HepG2 (cell line): ENCODE data around the gene SH2D7. TPM values are rescaled to one million over a fixed set of nuclear protein-coding genes. Genes with fewer than 3 reads are reported as not detected.

Experiments
- ATF7 ChIP-seq, 2 experiments: fragments of 450-650 bp in 1 of 2; sonication (generic) in 1 of 2; formaldehyde crosslinking in 1 of 2; IDR thresholded peaks; 2 replicates each; pipeline versions ENCODE4 v1.4.0 to v1.6.1; 2016 to 2020; ENCODE audit warnings: antibody characterized with exemption in 1 of 2, mild to moderate bottlenecking in 1 of 2, missing genetic modification reagents in 1 of 2
- DNMT3B ChIP-seq: conservative IDR thresholded peaks from 2 replicates; pipeline ENCODE4 v1.6.1; 2016; ENCODE audit warnings: missing biosample characterization, control low read depth
- ETV6 ChIP-seq: sonication (generic); formaldehyde crosslinking; conservative IDR thresholded peaks from 2 replicates; pipeline ENCODE4 v1.4.0; 2020; ENCODE audit warnings: missing genetic modification reagents
- FOXJ3 ChIP-seq: sonication (generic); formaldehyde crosslinking; IDR thresholded peaks from 2 replicates; pipeline ENCODE4 v1.4.0; 2020; ENCODE audit warnings: missing genetic modification reagents, mild to moderate bottlenecking, borderline replicate concordance
- HMG20B ChIP-seq: conservative IDR thresholded peaks from 2 replicates; pipeline ENCODE4 v1.6.1; 2016; ENCODE audit warnings: missing genetic modification reagents, missing compliant biosample characterization
- HNRNPLL ChIP-seq: fragments of 200-400 bp; formaldehyde crosslinking; IDR thresholded peaks from 2 replicates; pipeline ENCODE4 v1.6.1; 2017; ENCODE audit warnings: mild to moderate bottlenecking, low read depth, low read length; ENCODE audit not compliant: poor library complexity, severe bottlenecking
- JUND ChIP-seq: sonication (generic); formaldehyde crosslinking; IDR thresholded peaks from 2 replicates; pipeline ENCODE4 v1.8.0; 2022; ENCODE audit warnings: mild to moderate bottlenecking, missing genetic modification reagents
- KLF16 ChIP-seq, 2 experiments: sonication (generic) in 1 of 2; formaldehyde crosslinking in 1 of 2; IDR thresholded peaks; 2 replicates each; pipeline versions ENCODE4 v1.6.1 to v1.8.0; 2016 to 2023; ENCODE audit warnings: missing genetic modification reagents in 2 of 2, missing compliant biosample characterization in 1 of 2
- NR2F1 ChIP-seq, 2 experiments: fragments of 450-650 bp in 1 of 2; formaldehyde crosslinking in 1 of 2; IDR thresholded peaks; 2 replicates each; pipeline versions ENCODE4 v1.5.0 to v1.6.1; 2016 to 2020; ENCODE audit warnings: mild to moderate bottlenecking in 1 of 2, missing compliant biosample characterization in 1 of 2, missing genetic modification reagents in 1 of 2, moderate library complexity in 1 of 2
- NR2F6 ChIP-seq, 2 experiments: IDR thresholded peaks; 2 replicates each; pipeline ENCODE4 v1.6.1; 2016; ENCODE audit warnings: antibody characterized with exemption in 1 of 2, mild to moderate bottlenecking in 1 of 2
- SMAD3 ChIP-seq: sonication (generic); formaldehyde crosslinking; IDR thresholded peaks from 2 replicates; pipeline ENCODE4 v1.4.0; 2020; ENCODE audit warnings: missing genetic modification reagents
- TCF7L2 ChIP-seq: IDR thresholded peaks from 2 replicates; pipeline ENCODE4 v1.6.1; 2011; ENCODE audit warnings: mild to moderate bottlenecking, low read depth, low read length, moderate library complexity
- THYN1 ChIP-seq: sonication (generic); formaldehyde crosslinking; IDR thresholded peaks from 2 replicates; pipeline ENCODE4 v1.8.1; 2023; ENCODE audit warnings: low read depth, mild to moderate bottlenecking, moderate library complexity, missing genetic modification reagents, borderline replicate concordance
- ZNF124 ChIP-seq: sonication (generic); formaldehyde crosslinking; IDR thresholded peaks from 2 replicates; pipeline ENCODE4 v1.4.0; 2020; ENCODE audit warnings: missing genetic modification reagents
- ZNF30 ChIP-seq: sonication (generic); formaldehyde crosslinking; IDR thresholded peaks from 2 replicates; pipeline ENCODE4 v1.5.0; 2020; ENCODE audit warnings: mild to moderate bottlenecking, missing genetic modification reagents
- ZNF331 ChIP-seq: sonication (generic); formaldehyde crosslinking; IDR thresholded peaks from 2 replicates; pipeline ENCODE4 v1.4.0; 2020; ENCODE audit warnings: missing genetic modification reagents
- ZNF431 ChIP-seq: sonication (generic); formaldehyde crosslinking; IDR thresholded peaks from 2 replicates; pipeline ENCODE4 v1.9.0; 2022; ENCODE audit warnings: missing genetic modification reagents, low read depth, mild to moderate bottlenecking, borderline replicate concordance
- ZNF460 ChIP-seq: sonication (generic); formaldehyde crosslinking; IDR thresholded peaks from 2 replicates; pipeline ENCODE4 v1.5.1; 2020; ENCODE audit warnings: missing genetic modification reagents, mild to moderate bottlenecking, borderline replicate concordance
- ZNF607 ChIP-seq: sonication (generic); formaldehyde crosslinking; IDR thresholded peaks from 2 replicates; pipeline ENCODE4 v1.5.1; 2020; ENCODE audit warnings: missing genetic modification reagents, mild to moderate bottlenecking, borderline replicate concordance
- ZNF614 ChIP-seq: IDR thresholded peaks from 2 replicates; pipeline ENCODE4 v1.6.1; 2018; ENCODE audit warnings: missing biosample characterization, missing genetic modification reagents, inconsistent platforms, borderline replicate concordance
- ZNF670 ChIP-seq: sonication (generic); formaldehyde crosslinking; IDR thresholded peaks from 2 replicates; pipeline ENCODE4 v1.8.0; 2022; ENCODE audit warnings: mild to moderate bottlenecking, missing genetic modification reagents, borderline replicate concordance
- ZZZ3 ChIP-seq: sonication (generic); formaldehyde crosslinking; IDR thresholded peaks from 2 replicates; pipeline ENCODE4 v1.4.0; 2020; ENCODE audit warnings: missing genetic modification reagents, mild to moderate bottlenecking, borderline replicate concordance
- polyA plus RNA-seq, 8 experiments: library from polyadenylated mRNA; depleted of rRNA in 3 of 8; stranded (reverse) in 7 of 8; unstranded in 1 of 8; fragments of >200 nt; fragmentation: Illumina TruSeq in 4 of 8; extraction: Trizol in 4 of 8; gene quantifications; 2 replicates each; pipeline versions ENCODE4 v1.2.1 to v1.2.3, GENCODE V29; 2011 to 2016; ENCODE audit warnings: low read depth in 4 of 8, missing spikeins in 1 of 8, mixed read lengths in 1 of 8; ENCODE audit not compliant: insufficient read depth in 1 of 8
- total RNA-seq, 5 experiments: library from RNA; depleted of rRNA; stranded (reverse); fragments of >200 nt; fragmentation: Illumina TruSeq; extraction: Trizol; gene quantifications; 2 replicates each; pipeline ENCODE4 v1.2.3, GENCODE V29; 2016; ENCODE audit warnings: low read depth in 1 of 5
- TF ChIP-seq, protein P1 (sequence below): IDR thresholded peaks from 2 replicates; pipeline ENCODE4 v1.6.1; 2016
- TF ChIP-seq, protein P2 (sequence below): sonication (generic); formaldehyde crosslinking; IDR thresholded peaks from 2 replicates; pipeline ENCODE4 v1.4.0; 2020; ENCODE audit warnings: mild to moderate bottlenecking, missing genetic modification reagents, borderline replicate concordance
- TF ChIP-seq, protein P3 (sequence below): IDR thresholded peaks from 2 replicates; pipeline ENCODE4 v1.6.1; 2012; ENCODE audit warnings: low read depth, low read length, improper control_type of control experiment

SH2D7 gene
- total and polyA plus RNA-seq, 2 of the 13 experiments (the other 11 are each of a cell fraction or from before 2014, with no cell fraction given): not detected

DNA sequence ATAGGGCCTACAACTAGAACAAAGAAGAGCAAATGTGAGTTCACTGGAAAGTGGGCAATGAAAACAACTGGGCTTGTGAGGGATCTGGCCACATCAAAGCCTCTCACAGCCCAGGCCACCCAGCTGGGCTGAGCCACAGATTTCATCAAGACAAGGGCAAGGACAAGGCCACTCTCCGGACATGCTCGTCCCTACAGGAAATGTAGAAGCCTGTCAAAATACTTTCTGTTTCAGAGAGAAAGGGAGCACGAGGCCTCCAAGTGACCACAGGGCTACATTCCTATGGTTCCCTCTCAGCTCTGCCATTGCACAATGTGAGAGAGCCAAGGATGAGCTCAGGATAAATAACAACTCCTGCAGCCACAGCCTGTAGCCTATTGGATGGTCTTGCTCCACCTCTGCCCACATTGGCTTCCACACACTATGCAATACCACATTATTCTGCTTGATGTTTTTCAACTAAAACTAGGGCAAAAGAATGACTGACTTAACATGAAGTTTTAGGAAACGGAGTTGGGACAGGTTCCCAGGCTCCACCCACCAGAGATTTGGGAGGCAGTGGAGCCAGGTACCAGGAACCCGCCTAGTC, 27.0 kb upstream of the SH2D7 start (continued):
- TF ChIP-seq ZNF460 (CRISPR knock-in tag) (no peak; the same call in 1 of the 2 replicates), ZNF124 (peak; percentile 57; the same call in 1 of the 2 replicates), ATF7 (IDR thresholded peaks at IDR 0.05) (peak; percentile 77), ATF7 (CRISPR knock-in tag; IDR thresholded peaks at IDR 0.05) (peak; percentile 91), ZNF30 (CRISPR knock-in tag) (no peak), ZNF431 (CRISPR knock-in tag) (no peak; the same call in 1 of the 2 replicates), ZNF607 (peak; percentile 37; the same call in 1 of the 2 replicates), ZNF331 (CRISPR knock-in tag) (peak; percentile 95), ZZZ3 (0 out of 2 replicates have a peak, but pooled peaks have one; percentile 72), SMAD3 (peak; percentile 95), KLF16 (CRISPR knock-in tag; IDR thresholded peaks at IDR 0.05) (peak in 1 of 2 experiments; percentile 91; a peak in 2 of 4 replicates), HNRNPLL (no peak), ETV6 (CRISPR knock-in tag) (no peak), FOXJ3 (CRISPR knock-in tag) (peak; percentile 93; the same call in 1 of the 2 replicates), TCF7L2 (peak; percentile 82), ZNF614 (CRISPR knock-in tag) (peak; percentile 98), HMG20B (peak; percentile 89), DNMT3B (CRISPR knock-in tag) (peak; percentile 54; the same call in 1 of the 2 replicates), NR2F6 (IDR thresholded peaks at IDR 0.05) (peak; percentile 89), NR2F6 (CRISPR knock-in tag; IDR thresholded peaks at IDR 0.05) (peak; percentile 94), THYN1 (no peak), ZNF670 (CRISPR knock-in tag) (no peak), JUND (peak; percentile 68), NR2F1 (CRISPR knock-in tag; IDR thresholded peaks at IDR 0.05) (peak in 1 of 2 experiments; percentile 71; a peak in 3 of 4 replicates)
- TF ChIP-seq, protein P1, sequence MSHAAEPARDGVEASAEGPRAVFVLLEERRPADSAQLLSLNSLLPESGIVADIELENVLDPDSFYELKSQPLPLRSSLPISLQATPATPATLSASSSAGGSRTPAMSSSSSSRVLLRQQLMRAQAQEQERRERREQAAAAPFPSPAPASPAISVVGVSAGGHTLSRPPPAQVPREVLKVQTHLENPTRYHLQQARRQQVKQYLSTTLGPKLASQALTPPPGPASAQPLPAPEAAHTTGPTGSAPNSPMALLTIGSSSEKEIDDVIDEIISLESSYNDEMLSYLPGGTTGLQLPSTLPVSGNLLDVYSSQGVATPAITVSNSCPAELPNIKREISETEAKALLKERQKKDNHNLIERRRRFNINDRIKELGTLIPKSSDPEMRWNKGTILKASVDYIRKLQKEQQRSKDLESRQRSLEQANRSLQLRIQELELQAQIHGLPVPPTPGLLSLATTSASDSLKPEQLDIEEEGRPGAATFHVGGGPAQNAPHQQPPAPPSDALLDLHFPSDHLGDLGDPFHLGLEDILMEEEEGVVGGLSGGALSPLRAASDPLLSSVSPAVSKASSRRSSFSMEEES (CRISPR knock-in tag): peak; percentile 95
- TF ChIP-seq, protein P2, sequence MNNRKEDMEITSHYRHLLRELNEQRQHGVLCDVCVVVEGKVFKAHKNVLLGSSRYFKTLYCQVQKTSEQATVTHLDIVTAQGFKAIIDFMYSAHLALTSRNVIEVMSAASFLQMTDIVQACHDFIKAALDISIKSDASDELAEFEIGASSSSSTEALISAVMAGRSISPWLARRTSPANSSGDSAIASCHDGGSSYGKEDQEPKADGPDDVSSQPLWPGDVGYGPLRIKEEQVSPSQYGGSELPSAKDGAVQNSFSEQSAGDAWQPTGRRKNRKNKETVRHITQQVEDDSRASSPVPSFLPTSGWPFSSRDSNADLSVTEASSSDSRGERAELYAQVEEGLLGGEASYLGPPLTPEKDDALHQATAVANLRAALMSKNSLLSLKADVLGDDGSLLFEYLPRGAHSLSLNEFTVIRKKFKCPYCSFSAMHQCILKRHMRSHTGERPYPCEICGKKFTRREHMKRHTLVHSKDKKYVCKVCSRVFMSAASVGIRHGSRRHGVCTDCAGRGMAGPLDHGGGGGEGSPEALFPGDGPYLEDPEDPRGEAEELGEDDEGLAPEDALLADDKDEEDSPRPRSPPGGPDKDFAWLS (CRISPR knock-in tag): no peak
- TF ChIP-seq, protein P3, sequence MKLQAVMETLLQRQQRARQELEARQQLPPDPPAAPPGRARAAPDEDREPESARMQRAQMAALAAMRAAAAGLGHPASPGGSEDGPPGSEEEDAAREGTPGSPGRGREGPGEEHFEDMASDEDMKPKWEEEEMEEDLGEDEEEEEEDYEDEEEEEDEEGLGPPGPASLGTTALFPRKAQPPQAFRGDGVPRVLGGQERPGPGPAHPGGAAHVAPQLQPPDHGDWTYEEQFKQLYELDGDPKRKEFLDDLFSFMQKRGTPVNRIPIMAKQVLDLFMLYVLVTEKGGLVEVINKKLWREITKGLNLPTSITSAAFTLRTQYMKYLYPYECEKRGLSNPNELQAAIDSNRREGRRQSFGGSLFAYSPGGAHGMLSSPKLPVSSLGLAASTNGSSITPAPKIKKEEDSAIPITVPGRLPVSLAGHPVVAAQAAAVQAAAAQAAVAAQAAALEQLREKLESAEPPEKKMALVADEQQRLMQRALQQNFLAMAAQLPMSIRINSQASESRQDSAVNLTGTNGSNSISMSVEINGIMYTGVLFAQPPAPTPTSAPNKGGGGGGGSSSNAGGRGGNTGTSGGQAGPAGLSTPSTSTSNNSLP: peak; percentile 40; the same call in 1 of the 2 replicates
